K562 (cell line): ENCODE data around the gene USP12. TPM values are rescaled to one million over a fixed set of nuclear protein-coding genes. Genes with fewer than 3 reads are reported as not detected.

Experiments used
- ASH1L ChIP-seq: fragments of 450-650 bp; IDR thresholded peaks from 2 replicates; pipeline ENCODE4 v1.6.1; 2018; ENCODE audit warnings: borderline replicate concordance, mild to moderate bottlenecking, low read depth; ENCODE audit not compliant: partially characterized antibody
- FIP1L1 ChIP-seq: fragments of 200-400 bp; formaldehyde crosslinking; IDR thresholded peaks from 2 replicates; pipeline ENCODE4 v1.6.1; 2018; ENCODE audit warnings: mild to moderate bottlenecking, low read depth, low read length; ENCODE audit not compliant: poor library complexity, severe bottlenecking
- FOS ChIP-seq: IDR thresholded peaks from 3 replicates; pipeline ENCODE4 v1.6.1; 2011; ENCODE audit not compliant: insufficient read length; ENCODE audit errors: extremely low read depth
- FOXJ2 ChIP-seq: fragments of 200-800 bp; sonication (Bioruptor generic); IDR thresholded peaks from 2 replicates; pipeline ENCODE4 v1.6.1; 2016; ENCODE audit warnings: missing genetic modification characterization, missing compliant biosample characterization
- GMEB1 ChIP-seq: fragments of 250-450 bp; sonication (Bioruptor Pico); IDR thresholded peaks from 2 replicates; pipeline ENCODE4 v1.4.0; 2020; ENCODE audit warnings: mild to moderate bottlenecking
- HNRNPUL1 ChIP-seq: fragments of 200-400 bp; formaldehyde crosslinking; IDR thresholded peaks from 2 replicates; pipeline ENCODE4 v1.6.1; 2017; ENCODE audit warnings: low read length
- IRF9 ChIP-seq: fragments of 450-650 bp; IDR thresholded peaks from 2 replicates; pipeline ENCODE4 v1.6.1; 2016; ENCODE audit warnings: missing biosample characterization, missing genetic modification characterization
- MBD1 ChIP-seq: fragments of 250-450 bp; sonication (Bioruptor Pico); IDR thresholded peaks from 2 replicates; pipeline ENCODE4 v1.8.0; 2022; ENCODE audit warnings: inconsistent platforms
- MCM2 ChIP-seq: fragments of 450-650 bp; IDR thresholded peaks from 2 replicates; pipeline ENCODE4 v1.6.1; 2017; ENCODE audit warnings: low read depth, mild to moderate bottlenecking
- MYC ChIP-seq, 2 experiments: fragments of 250-450 bp in 1 of 2; sonication (Bioruptor Pico) in 1 of 2; IDR thresholded peaks; 2 replicates each; pipeline versions ENCODE4 v1.5.1 to v1.6.1; 2012 to 2021; ENCODE audit warnings: low read depth in 2 of 2, borderline replicate concordance in 1 of 2, improper control_type of control experiment in 1 of 2, low read length in 1 of 2, mild to moderate bottlenecking in 1 of 2, moderate library complexity in 1 of 2
- NR2C1 ChIP-seq, 2 experiments: fragments of 450-650 bp; IDR thresholded peaks; 2 replicates each; pipeline ENCODE4 v1.6.1; 2017; ENCODE audit warnings: mild to moderate bottlenecking in 2 of 2, antibody characterized with exemption in 1 of 2, inconsistent platforms in 1 of 2, missing compliant biosample characterization in 1 of 2, missing genetic modification characterization in 1 of 2
- RBFOX2 ChIP-seq: fragments of 200-400 bp; formaldehyde crosslinking; IDR thresholded peaks from 2 replicates; pipeline ENCODE4 v1.6.1; 2017; ENCODE audit warnings: low read depth, mild to moderate bottlenecking, low read length, moderate library complexity
- ZNF143 ChIP-seq: sonication (generic); formaldehyde crosslinking; IDR thresholded peaks from 2 replicates; pipeline ENCODE4 v1.9.0; 2022; ENCODE audit warnings: mild to moderate bottlenecking, missing genetic modification reagents
- ZNF407 ChIP-seq: fragments of 450-650 bp; IDR thresholded peaks from 2 replicates; pipeline ENCODE4 v1.6.1; 2016; ENCODE audit warnings: low read depth
- polyA plus RNA-seq, 8 experiments: library from polyadenylated mRNA; depleted of rRNA in 4 of 8; stranded (reverse) in 5 of 8; unstranded in 3 of 8; fragments of >200 nt; fragmentation: Nextera tagmentation in 2 of 8; fragmentation: Illumina TruSeq in 1 of 8; extraction: Ambion mirVana in 2 of 8; extraction: Trizol in 1 of 8; gene quantifications; 2 replicates each; pipeline versions ENCODE4 v1.2.1 to v1.2.3, GENCODE V29; 2011 to 2014; ENCODE audit warnings: inconsistent platforms in 1 of 8, missing spikeins in 1 of 8
- total RNA-seq, 7 experiments: library from RNA; depleted of rRNA in 6 of 7; stranded (reverse); fragments of >200 nt in 6 of 7; fragmentation: Illumina TruSeq in 2 of 7; extraction: Trizol in 2 of 7; gene quantifications; 2 replicates each; pipeline versions ENCODE4 v1.2.1 to v1.2.3, GENCODE V29; 2011 to 2021; ENCODE audit warnings: low replicate concordance in 1 of 7

USP12 gene
- total and polyA plus RNA-seq, 9 of the 15 experiments (the other 6 are each of a cell fraction or from before 2014, with no cell fraction given): 1.8 to 20.5 (median 13.3) TPM

- TF ChIP-seq MBD1 (CRISPR knock-in tag) (no peak), FOS (peak; percentile 31), HNRNPUL1 (no peak), FOXJ2 (no peak), ZNF143 (CRISPR knock-in tag) (no peak), GMEB1 (no peak), ASH1L (no peak), NR2C1 (IDR thresholded peaks at IDR 0.05) (peak; percentile 63), NR2C1 (tag; IDR thresholded peaks at IDR 0.05) (peak; percentile 72), MYC (IDR thresholded peaks at IDR 0.05; ENCODE audit: low read depth, low read length) (no peak), MYC (CRISPR knock-in tag; IDR thresholded peaks at IDR 0.05; ENCODE audit: borderline replicate concordance, low read depth) (no peak), FIP1L1 (no peak), MCM2 (no peak), IRF9 (no peak), ZNF407 (no peak), RBFOX2 (peak; percentile 44)
These were observed 11.4 kb upstream of the USP12 start (continued) for GRCh38 chr13:27182844-27183497.
